ENCODE data around the gene CEP76.

DNA sequence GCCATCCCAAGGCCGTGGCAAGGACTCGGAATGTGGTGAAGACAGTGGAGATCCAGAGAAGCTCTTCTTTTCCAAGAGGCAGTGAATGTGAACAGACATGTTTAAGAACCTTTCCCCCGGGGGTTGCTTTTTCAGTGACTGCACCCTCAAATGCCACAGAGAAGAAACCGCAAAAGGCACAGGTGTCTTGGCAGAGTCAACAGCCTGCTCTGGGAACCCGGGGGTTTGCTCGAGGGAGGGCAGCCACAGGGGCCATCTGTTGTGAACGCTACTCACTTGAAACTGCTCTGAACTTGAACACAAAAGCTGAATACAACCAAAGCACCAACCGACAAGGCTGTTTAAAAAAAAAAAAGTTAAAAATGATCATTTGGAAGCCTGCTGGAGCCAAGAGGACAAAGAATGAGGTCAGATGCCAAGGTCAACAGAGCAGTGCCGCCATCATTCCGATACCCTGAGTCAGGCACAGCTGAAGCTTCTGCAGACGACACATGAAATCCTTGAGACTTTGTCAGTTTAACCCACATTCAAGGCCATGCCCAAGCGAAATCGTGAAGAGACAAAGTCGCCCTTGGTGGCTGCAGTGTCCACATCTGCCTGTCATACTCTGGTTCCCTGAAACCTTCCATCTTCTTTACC, 47.7 kb upstream of the CEP76 start:
- TF ChIP-seq, protein P1, sequence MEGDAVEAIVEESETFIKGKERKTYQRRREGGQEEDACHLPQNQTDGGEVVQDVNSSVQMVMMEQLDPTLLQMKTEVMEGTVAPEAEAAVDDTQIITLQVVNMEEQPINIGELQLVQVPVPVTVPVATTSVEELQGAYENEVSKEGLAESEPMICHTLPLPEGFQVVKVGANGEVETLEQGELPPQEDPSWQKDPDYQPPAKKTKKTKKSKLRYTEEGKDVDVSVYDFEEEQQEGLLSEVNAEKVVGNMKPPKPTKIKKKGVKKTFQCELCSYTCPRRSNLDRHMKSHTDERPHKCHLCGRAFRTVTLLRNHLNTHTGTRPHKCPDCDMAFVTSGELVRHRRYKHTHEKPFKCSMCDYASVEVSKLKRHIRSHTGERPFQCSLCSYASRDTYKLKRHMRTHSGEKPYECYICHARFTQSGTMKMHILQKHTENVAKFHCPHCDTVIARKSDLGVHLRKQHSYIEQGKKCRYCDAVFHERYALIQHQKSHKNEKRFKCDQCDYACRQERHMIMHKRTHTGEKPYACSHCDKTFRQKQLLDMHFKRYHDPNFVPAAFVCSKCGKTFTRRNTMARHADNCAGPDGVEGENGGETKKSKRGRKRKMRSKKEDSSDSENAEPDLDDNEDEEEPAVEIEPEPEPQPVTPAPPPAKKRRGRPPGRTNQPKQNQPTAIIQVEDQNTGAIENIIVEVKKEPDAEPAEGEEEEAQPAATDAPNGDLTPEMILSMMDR (IDR thresholded peaks at IDR 0.05) = no peak
- TF ChIP-seq EZH2 (IDR thresholded peaks at IDR 0.05; ENCODE audit: borderline replicate concordance, insufficient read depth, low read depth, low read length, poor library complexity, severe bottlenecking) = no peak

Data from B cell (primary cell).